H9 (cell line): ENCODE results near the gene ZNF714. TPM values are rescaled to one million over a fixed set of nuclear protein-coding genes. Genes with fewer than 3 reads are reported as not detected.

Source experiments
- DNase-seq: peaks from one replicate; pipeline ENCODE4 v3.0.0-alpha.2; 2017
- H2AFZ ChIP-seq: one replicate; pipeline ENCODE4 v1.6.1; 2013; ENCODE audit warnings: mild to moderate bottlenecking, low read length, control low read depth, moderate library complexity
- H2AK5ac ChIP-seq: 2 replicates; pipeline ENCODE4 v1.6.1; 2013; ENCODE audit warnings: low read length, control low read depth, mixed read lengths; ENCODE audit not compliant: insufficient read length
- H2BK120ac ChIP-seq: one replicate; pipeline ENCODE4 v1.6.1; 2013; ENCODE audit warnings: low read depth, mild to moderate bottlenecking, low read length, control low read depth, inconsistent platforms; ENCODE audit not compliant: poor library complexity, severe bottlenecking
- H2BK12ac ChIP-seq: 2 replicates; pipeline ENCODE4 v1.6.1; 2013; ENCODE audit warnings: low read length, control low read depth, mixed read lengths, low read depth; ENCODE audit not compliant: insufficient read length
- H2BK15ac ChIP-seq: 2 replicates; pipeline ENCODE4 v1.6.1; 2013; ENCODE audit warnings: low read depth, low read length, control low read depth
- H2BK20ac ChIP-seq: one replicate; pipeline ENCODE4 v1.6.1; 2013; ENCODE audit warnings: low read depth, mild to moderate bottlenecking, low read length, control low read depth, inconsistent platforms; ENCODE audit not compliant: poor library complexity, severe bottlenecking
- H2BK5ac ChIP-seq: 2 replicates; pipeline ENCODE4 v1.6.1; 2013; ENCODE audit warnings: low read length, control low read depth, mixed read lengths; ENCODE audit not compliant: insufficient read length
- H3K14ac ChIP-seq: 2 replicates; pipeline ENCODE4 v1.6.1; 2013; ENCODE audit warnings: low read length, control low read depth; ENCODE audit not compliant: insufficient read depth
- H3K18ac ChIP-seq: 2 replicates; pipeline ENCODE4 v1.6.1; 2013; ENCODE audit warnings: low read depth, mild to moderate bottlenecking, mixed read lengths, low read length, control low read depth; ENCODE audit not compliant: insufficient read length
- H3K23ac ChIP-seq: 2 replicates; pipeline ENCODE4 v1.6.1; 2013; ENCODE audit warnings: low read length, control low read depth, mixed read lengths, low read depth; ENCODE audit not compliant: insufficient read length
- H3K23me2 ChIP-seq: 2 replicates; pipeline ENCODE4 v1.6.1; 2013; ENCODE audit warnings: low read depth, mild to moderate bottlenecking, mixed read lengths, low read length, control low read depth; ENCODE audit not compliant: insufficient read length, poor library complexity, severe bottlenecking
- H3K27ac ChIP-seq: 2 replicates; pipeline ENCODE4 v1.5.1; 2013; ENCODE audit warnings: low read length, control low read depth, mixed read lengths, low read depth; ENCODE audit not compliant: insufficient read length
- H3K27me3 ChIP-seq: 2 replicates; pipeline ENCODE4 v1.6.1; 2013; ENCODE audit warnings: low read length, control low read depth, inconsistent platforms; ENCODE audit not compliant: insufficient read depth
- H3K4ac ChIP-seq: 2 replicates; pipeline ENCODE4 v1.6.1; 2013; ENCODE audit warnings: low read depth, mild to moderate bottlenecking, control low read depth, inconsistent platforms, low read length, moderate library complexity
- H3K4me1 ChIP-seq: 2 replicates; pipeline ENCODE4 v1.6.1; 2013; ENCODE audit warnings: low read length, control low read depth, inconsistent platforms; ENCODE audit not compliant: insufficient read depth
- H3K4me2 ChIP-seq: 2 replicates; pipeline ENCODE4 v1.6.1; 2013; ENCODE audit warnings: low read length, control low read depth, mixed read lengths; ENCODE audit not compliant: insufficient read length, insufficient read depth
- H3K56ac ChIP-seq: 2 replicates; pipeline ENCODE4 v1.6.1; 2013; ENCODE audit warnings: low read depth, mild to moderate bottlenecking, mixed read lengths, low read length, control low read depth; ENCODE audit not compliant: insufficient read length
- H3K79me1 ChIP-seq: 2 replicates; pipeline ENCODE4 v1.6.1; 2013; ENCODE audit warnings: low read depth, mild to moderate bottlenecking, moderate library complexity, low read length, control low read depth, inconsistent platforms; ENCODE audit not compliant: insufficient read depth, poor library complexity, severe bottlenecking
- H3K79me2 ChIP-seq: 2 replicates; pipeline ENCODE4 v1.6.1; 2013; ENCODE audit warnings: low read length, control low read depth, inconsistent platforms; ENCODE audit not compliant: insufficient read depth
- H3K9ac ChIP-seq: 2 replicates; pipeline ENCODE4 v1.6.1; 2013; ENCODE audit warnings: low read length, control low read depth, mixed read lengths; ENCODE audit not compliant: insufficient read length; ENCODE audit errors: extremely low read depth
- H3K9me3 ChIP-seq: one replicate; pipeline ENCODE4 v1.6.1; 2013; ENCODE audit warnings: low read depth, low read length, inconsistent platforms; ENCODE audit not compliant: control insufficient read depth
- H3T11ph ChIP-seq: one replicate; pipeline ENCODE4 v1.6.1; 2013; ENCODE audit warnings: mild to moderate bottlenecking, low read length, control low read depth, inconsistent platforms
- H4K20me1 ChIP-seq: one replicate; pipeline ENCODE4 v1.6.1; 2013; ENCODE audit not compliant: control insufficient read depth, insufficient read length, insufficient read depth
- H4K5ac ChIP-seq: 2 replicates; pipeline ENCODE4 v1.6.1; 2013; ENCODE audit warnings: low read depth, mild to moderate bottlenecking, mixed read lengths, low read length, control low read depth; ENCODE audit not compliant: insufficient read length
- H4K8ac ChIP-seq: replicated peaks from 2 replicates; pipeline ENCODE4 v1.6.1; 2013; ENCODE audit warnings: low read length, control low read depth, mixed read lengths, low read depth; ENCODE audit not compliant: insufficient read length
- H4K91ac ChIP-seq: 2 replicates; pipeline ENCODE4 v1.6.1; 2013; ENCODE audit warnings: low read depth, mild to moderate bottlenecking, moderate library complexity, mixed read lengths, low read length, control low read depth; ENCODE audit not compliant: insufficient read length
- H3K27ac Mint-ChIP-seq, 3 experiments: 2 replicates in 2 of 3; 3 replicates in 1 of 3; pipeline ENCODE4 v1.8.0; 2020 to 2021; ENCODE audit warnings: mixed read lengths in 3 of 3, mild to moderate bottlenecking in 1 of 3, moderate library complexity in 1 of 3
- H3K27me3 Mint-ChIP-seq: 2 replicates; pipeline ENCODE4 v1.8.0; 2021; ENCODE audit warnings: low read depth, mild to moderate bottlenecking, moderate library complexity, mixed read lengths
- H3K36me3 Mint-ChIP-seq, 3 experiments: 2 replicates in 2 of 3; 3 replicates in 1 of 3; pipeline ENCODE4 v1.8.0; 2020 to 2021; ENCODE audit warnings: low read depth in 3 of 3, mixed read lengths in 3 of 3; ENCODE audit not compliant: insufficient read depth in 1 of 3
- H3K4me1 Mint-ChIP-seq, 2 experiments: 2 replicates each; pipeline ENCODE4 v1.8.0; 2020; ENCODE audit warnings: mixed read lengths in 2 of 2
- H3K4me3 Mint-ChIP-seq, 2 experiments: 2 replicates in 1 of 2; 3 replicates in 1 of 2; pipeline ENCODE4 v1.8.0; 2020 to 2021; ENCODE audit warnings: mild to moderate bottlenecking in 2 of 2, mixed read lengths in 2 of 2, moderate library complexity in 1 of 2
- H3K9me3 Mint-ChIP-seq, 2 experiments: 2 replicates in 1 of 2; 3 replicates in 1 of 2; pipeline ENCODE4 v1.8.0; 2020; ENCODE audit warnings: mild to moderate bottlenecking in 2 of 2, mixed read lengths in 2 of 2, moderate library complexity in 1 of 2
- CTCF ChIP-seq: fragments of 200-600 bp; sonication (generic); conservative IDR thresholded peaks from 3 replicates; pipeline ENCODE4 v1.8.0; 2021; ENCODE audit warnings: antibody characterized with exemption, mild to moderate bottlenecking
- total RNA-seq: library from RNA; stranded (reverse); gene quantifications from 2 replicates; pipeline ENCODE4 v1.2.1, GENCODE V29; 2021

Gene ZNF714
- total RNA-seq, 1 experiment from 2014 or later: 53.9 TPM

GRCh38 chr19:21109116-21109515 lies 27.1 kb downstream of the ZNF714 start:
- H4K91ac ChIP-seq: no peak overlapping the region
- H3K27me3 Mint-ChIP-seq: no peaks in the 10 kb centered on the region
- no peak overlapping the region for H4K8ac ChIP-seq
- H2BK20ac ChIP-seq: no peak overlapping the region
- H3K27me3 ChIP-seq: no peaks in the 10 kb centered on the region
- no peak overlapping the region for H2BK15ac ChIP-seq
- H3K9me3 ChIP-seq: no peaks in the 10 kb centered on the region
- no peaks in the 10 kb centered on the region for H3K4me1 Mint-ChIP-seq
- H3K79me1 ChIP-seq: peaks cover 4% of the 10 kb centered on the region
- no peak overlapping the region for H3K4me3 Mint-ChIP-seq
- H3K36me3 Mint-ChIP-seq: peaks cover 56 to 71% (median 67%) of the 10 kb centered on the region in 3 experiments
- H2AK5ac ChIP-seq: no peak overlapping the region
- no peaks in the 10 kb centered on the region; the same call in 1 of the 2 replicates for H3K79me2 ChIP-seq
- no peak overlapping the region for H3T11ph ChIP-seq
- H3K56ac ChIP-seq: no peak overlapping the region
- no peak overlapping the region for H3K14ac ChIP-seq
- H3K4me2 ChIP-seq: no peak overlapping the region
- H2BK12ac ChIP-seq: no peak overlapping the region
- TF ChIP-seq CTCF: no peak
- no peak overlapping the region for H4K5ac ChIP-seq
- H3K23me2 ChIP-seq: no peaks in the 10 kb centered on the region
- no peaks in the 10 kb centered on the region for H3K4me1 ChIP-seq
- H3K23ac ChIP-seq: no peak overlapping the region
- no peak overlapping the region for H2AFZ ChIP-seq
- H3K18ac ChIP-seq: no peak overlapping the region
- H3K27ac ChIP-seq: no peak overlapping the region
- no peak overlapping the region for H3K4ac ChIP-seq
- no peaks in the 10 kb centered on the region for H4K20me1 ChIP-seq
- H3K9me3 Mint-ChIP-seq: peaks cover 0 to 5% of the 10 kb centered on the region in 2 experiments; a peak in 2 of 5 replicates
- H3K27ac Mint-ChIP-seq: no peak overlapping the region
- no peak overlapping the region for H2BK120ac ChIP-seq
- DNase-seq: no peak
- no peak overlapping the region for H3K9ac ChIP-seq
- no peak overlapping the region for H2BK5ac ChIP-seq
